PFSK-1 (cell line): ENCODE data around the gene SEPTIN2.

Source experiments
- FOXP2 ChIP-seq: optimal IDR thresholded peaks from 2 replicates; pipeline ENCODE3; 2011; ENCODE audit warnings: borderline replicate concordance, control low read depth, inconsistent platforms; ENCODE audit not compliant: insufficient read depth; ENCODE audit errors: extremely low read length, extremely low read depth
- POLR2AphosphoS5 ChIP-seq: IDR thresholded peaks from 2 replicates; pipeline ENCODE4 v1.6.1; 2012; ENCODE audit warnings: low read depth, mild to moderate bottlenecking, control low read depth, low read length, moderate library complexity
- SIN3A ChIP-seq: IDR thresholded peaks from 2 replicates; pipeline ENCODE4 v1.6.1; 2012; ENCODE audit warnings: mild to moderate bottlenecking, low read length, moderate library complexity, borderline replicate concordance; ENCODE audit not compliant: insufficient read depth
- TAF1 ChIP-seq: IDR thresholded peaks from 2 replicates; pipeline ENCODE4 v1.6.1; 2012; ENCODE audit warnings: low read length, control low read depth, borderline replicate concordance; ENCODE audit not compliant: insufficient read depth
- TF ChIP-seq, protein P1 (sequence below), 2 experiments: IDR thresholded peaks; 2 replicates each; pipeline versions ENCODE4 v1.6.1 to v1.8.0; 2011 to 2012; ENCODE audit warnings: low read depth in 2 of 2, low read length in 2 of 2, control low read depth in 1 of 2, inconsistent platforms in 1 of 2, mild to moderate bottlenecking in 1 of 2, moderate library complexity in 1 of 2; ENCODE audit not compliant: insufficient read depth in 1 of 2

SEPTIN2 gene

GRCh38 chr2:241316825-241317224 is 1.1 kb downstream of the SEPTIN2 start:
- TF ChIP-seq TAF1 (no peak), SIN3A (no peak), POLR2AphosphoS5 (no peak), FOXP2 (no peak)
- TF ChIP-seq, protein P1, sequence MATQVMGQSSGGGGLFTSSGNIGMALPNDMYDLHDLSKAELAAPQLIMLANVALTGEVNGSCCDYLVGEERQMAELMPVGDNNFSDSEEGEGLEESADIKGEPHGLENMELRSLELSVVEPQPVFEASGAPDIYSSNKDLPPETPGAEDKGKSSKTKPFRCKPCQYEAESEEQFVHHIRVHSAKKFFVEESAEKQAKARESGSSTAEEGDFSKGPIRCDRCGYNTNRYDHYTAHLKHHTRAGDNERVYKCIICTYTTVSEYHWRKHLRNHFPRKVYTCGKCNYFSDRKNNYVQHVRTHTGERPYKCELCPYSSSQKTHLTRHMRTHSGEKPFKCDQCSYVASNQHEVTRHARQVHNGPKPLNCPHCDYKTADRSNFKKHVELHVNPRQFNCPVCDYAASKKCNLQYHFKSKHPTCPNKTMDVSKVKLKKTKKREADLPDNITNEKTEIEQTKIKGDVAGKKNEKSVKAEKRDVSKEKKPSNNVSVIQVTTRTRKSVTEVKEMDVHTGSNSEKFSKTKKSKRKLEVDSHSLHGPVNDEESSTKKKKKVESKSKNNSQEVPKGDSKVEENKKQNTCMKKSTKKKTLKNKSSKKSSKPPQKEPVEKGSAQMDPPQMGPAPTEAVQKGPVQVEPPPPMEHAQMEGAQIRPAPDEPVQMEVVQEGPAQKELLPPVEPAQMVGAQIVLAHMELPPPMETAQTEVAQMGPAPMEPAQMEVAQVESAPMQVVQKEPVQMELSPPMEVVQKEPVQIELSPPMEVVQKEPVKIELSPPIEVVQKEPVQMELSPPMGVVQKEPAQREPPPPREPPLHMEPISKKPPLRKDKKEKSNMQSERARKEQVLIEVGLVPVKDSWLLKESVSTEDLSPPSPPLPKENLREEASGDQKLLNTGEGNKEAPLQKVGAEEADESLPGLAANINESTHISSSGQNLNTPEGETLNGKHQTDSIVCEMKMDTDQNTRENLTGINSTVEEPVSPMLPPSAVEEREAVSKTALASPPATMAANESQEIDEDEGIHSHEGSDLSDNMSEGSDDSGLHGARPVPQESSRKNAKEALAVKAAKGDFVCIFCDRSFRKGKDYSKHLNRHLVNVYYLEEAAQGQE (IDR thresholded peaks at IDR 0.05; ENCODE audit: insufficient read depth in 1 of 2, low read depth in 2 of 2, low read length in 2 of 2): no peak

- no peak for TF ChIP-seq TAF1
Measured at GRCh38 chr2:241317391-241317790, 1.7 kb downstream of the SEPTIN2 start.

- TF ChIP-seq POLR2AphosphoS5 (no peak), FOXP2 (no peak), SIN3A (no peak), TAF1 (no peak)
- TF ChIP-seq, protein P1 (IDR thresholded peaks at IDR 0.05; ENCODE audit: insufficient read depth in 1 of 2, low read depth in 2 of 2, low read length in 2 of 2): no peak
Measured at GRCh38 chr2:241320394-241320793, 4.7 kb downstream of the SEPTIN2 start.

DNA sequence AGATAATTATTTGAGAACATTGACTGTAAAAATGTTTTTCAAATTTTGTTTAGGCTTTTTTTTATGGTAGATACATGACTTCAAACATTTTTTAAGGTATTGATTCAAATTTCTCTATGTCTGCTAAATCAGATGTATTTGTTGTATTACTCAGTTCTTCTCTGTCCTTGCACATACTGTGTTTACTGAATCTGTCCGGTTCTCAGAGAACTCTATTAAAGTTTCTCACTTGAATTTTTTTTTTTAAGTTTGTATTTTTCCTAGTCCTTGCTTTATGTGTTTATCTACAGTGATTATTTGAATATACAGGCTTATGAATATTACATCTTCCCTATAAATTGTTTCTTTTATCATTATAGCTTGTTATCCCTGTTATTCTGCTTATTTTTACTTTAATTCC is 5.3 kb downstream of the SEPTIN2 start:
- TF ChIP-seq, protein P1 (IDR thresholded peaks at IDR 0.05; ENCODE audit: insufficient read depth in 1 of 2, low read depth in 2 of 2, low read length in 2 of 2): no peak
- no peak for TF ChIP-seq TAF1
- TF ChIP-seq FOXP2: no peak
- no peak for TF ChIP-seq POLR2AphosphoS5
- no peak for TF ChIP-seq SIN3A

DNA sequence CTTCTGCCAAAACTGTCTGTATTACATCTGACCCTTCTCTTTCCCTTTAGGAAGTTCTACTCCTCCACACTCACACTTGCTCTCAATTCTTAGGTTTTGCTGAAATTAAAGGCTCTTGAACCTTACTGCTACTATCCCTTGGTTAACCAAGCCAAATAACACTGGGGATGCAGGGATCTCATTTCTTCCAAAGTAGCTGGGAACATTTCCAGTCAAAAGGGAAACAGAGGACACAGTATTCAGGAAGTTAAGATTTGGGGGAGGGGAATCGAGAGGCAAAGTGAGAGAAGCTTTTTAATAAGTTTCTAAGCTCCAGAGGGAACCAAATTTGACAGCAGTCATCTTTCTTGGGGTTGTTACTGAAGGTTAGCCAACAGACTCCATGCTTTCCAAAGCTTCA is 6.2 kb downstream of the SEPTIN2 start:
- TF ChIP-seq POLR2AphosphoS5 (no peak), SIN3A (no peak), FOXP2 (no peak)
- TF ChIP-seq, protein P1 (IDR thresholded peaks at IDR 0.05; ENCODE audit: insufficient read depth in 1 of 2, low read depth in 2 of 2, low read length in 2 of 2): no peak
